ENCODE measurements around the gene KCNH5.

DNA sequence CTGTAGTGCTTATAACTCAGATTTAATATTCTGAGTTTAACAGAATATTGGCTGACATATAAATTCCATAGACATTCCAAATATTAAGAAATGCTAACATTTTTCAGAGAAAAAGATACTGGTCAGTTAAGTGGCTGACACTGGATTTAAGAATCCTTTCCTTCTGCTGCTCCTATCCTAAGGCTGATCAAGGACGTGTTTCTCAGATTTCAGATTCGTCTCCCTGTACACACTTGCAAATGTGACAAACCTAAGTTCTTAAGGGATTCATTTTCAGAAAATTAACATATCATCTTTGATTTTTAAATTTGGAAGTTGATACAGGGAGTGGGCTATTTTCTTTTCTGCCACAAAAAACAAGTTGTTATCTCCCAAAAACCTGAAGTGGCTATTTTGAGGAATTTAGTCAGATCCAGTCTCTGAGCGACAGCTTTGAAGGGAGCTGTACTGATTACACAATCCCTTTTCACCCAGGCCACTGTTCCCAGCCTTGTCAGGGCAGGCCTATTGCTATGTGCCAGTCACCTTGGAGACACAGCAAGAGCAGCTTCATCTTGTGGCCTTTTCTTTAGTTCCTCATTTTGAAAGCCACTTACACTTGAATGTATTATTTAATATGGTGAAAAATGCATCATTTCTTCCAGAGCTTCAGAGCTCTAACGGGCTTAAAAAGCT lies 370.6 kb downstream of the KCNH5 start:
- TF ChIP-seq, protein P1, sequence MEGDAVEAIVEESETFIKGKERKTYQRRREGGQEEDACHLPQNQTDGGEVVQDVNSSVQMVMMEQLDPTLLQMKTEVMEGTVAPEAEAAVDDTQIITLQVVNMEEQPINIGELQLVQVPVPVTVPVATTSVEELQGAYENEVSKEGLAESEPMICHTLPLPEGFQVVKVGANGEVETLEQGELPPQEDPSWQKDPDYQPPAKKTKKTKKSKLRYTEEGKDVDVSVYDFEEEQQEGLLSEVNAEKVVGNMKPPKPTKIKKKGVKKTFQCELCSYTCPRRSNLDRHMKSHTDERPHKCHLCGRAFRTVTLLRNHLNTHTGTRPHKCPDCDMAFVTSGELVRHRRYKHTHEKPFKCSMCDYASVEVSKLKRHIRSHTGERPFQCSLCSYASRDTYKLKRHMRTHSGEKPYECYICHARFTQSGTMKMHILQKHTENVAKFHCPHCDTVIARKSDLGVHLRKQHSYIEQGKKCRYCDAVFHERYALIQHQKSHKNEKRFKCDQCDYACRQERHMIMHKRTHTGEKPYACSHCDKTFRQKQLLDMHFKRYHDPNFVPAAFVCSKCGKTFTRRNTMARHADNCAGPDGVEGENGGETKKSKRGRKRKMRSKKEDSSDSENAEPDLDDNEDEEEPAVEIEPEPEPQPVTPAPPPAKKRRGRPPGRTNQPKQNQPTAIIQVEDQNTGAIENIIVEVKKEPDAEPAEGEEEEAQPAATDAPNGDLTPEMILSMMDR (IDR thresholded peaks at IDR 0.05): no peak
- TF ChIP-seq POLR2A (IDR thresholded peaks at IDR 0.05): no peak
- TF ChIP-seq POLR2AphosphoS5 (IDR thresholded peaks at IDR 0.05): no peak
